Measurements from ENCODE around the gene CYP2C19.

DNA sequence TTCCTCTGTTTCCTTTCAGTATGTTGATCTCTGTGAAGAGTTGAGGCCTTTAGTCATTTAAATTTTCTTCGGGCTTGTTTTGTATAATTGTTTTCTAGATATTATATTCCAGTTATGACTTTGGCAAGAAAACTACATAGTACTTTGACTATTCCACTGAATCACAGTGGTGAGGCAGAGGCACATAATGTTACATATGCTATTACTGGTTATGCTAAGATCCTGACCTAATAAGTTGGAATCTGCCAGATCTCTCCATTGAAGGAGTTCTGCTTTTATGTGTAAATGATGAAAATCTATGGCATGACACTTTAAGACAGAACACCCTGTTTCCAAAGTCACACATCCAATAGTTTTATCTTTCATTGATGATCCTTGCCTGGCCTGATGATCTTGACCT is 83.7 kb downstream of the CYP2C19 start:
- TF ChIP-seq POLR2AphosphoS5 (IDR thresholded peaks at IDR 0.05; ENCODE audit: low read depth, low read length) (no peak), TAF1 (IDR thresholded peaks at IDR 0.05; ENCODE audit: borderline replicate concordance, insufficient read depth, low read length) (no peak)

Measured in PFSK-1 (cell line).